ENCODE data around the gene UBE2D1. TPM values are rescaled to one million over a fixed set of nuclear protein-coding genes. Genes with fewer than 3 reads are reported as not detected.

The UBE2D1 gene
- polyA plus RNA-seq, 1 experiment, result 36.1 TPM

DNA sequence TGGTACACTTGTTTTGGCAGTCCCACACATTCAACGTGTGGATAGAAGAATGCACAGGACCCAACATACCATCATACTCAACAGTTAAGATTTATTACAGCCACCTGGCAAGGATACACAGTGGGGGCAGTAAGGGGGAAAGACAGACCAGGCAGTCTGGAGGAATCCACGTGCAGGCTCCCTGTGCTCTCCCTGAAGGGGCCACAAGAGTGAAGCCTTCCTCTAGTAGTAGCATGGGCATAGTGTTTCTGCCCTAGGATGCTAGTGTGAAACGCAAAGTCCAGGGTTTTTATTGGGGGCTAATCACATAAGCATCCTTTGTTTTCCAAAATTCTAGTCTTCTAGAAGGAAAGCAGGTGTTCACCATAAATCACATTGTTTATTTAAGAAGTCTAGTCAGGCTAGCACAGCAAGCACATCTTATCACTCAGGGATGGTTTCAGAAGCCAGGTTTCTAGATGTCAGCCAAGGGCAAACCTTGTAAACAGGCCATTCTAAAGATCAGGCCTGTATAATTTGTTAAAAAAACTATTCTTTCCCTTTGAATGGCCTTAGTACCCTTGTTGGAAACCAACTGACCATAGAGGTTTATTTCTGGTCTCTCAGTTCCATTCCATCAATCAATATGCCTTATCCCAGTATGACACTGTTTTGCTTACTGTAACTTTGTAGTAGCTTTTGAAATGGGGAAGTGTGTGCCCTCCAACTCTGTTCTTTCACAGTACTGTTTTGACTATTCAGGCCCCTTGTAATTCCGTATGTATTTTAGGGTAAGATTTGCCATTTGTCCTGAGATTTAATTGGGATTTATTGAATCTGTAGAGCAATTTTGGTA is 38.0 kb downstream of the UBE2D1 start:
- Histone ChIP-seq H3K27me3 (ENCODE audit: control insufficient read depth, insufficient read depth, low read length) (no peaks in the 10 kb centered on the region), H3K27ac (ENCODE audit: low read depth, low read length) (no peak overlapping the region), H3K9me3 (ENCODE audit: control insufficient read depth, insufficient read depth, low read length) (no peaks in the 10 kb centered on the region), H3K4me3 (ENCODE audit: low read depth, low read length) (no peak overlapping the region)
- DNase-seq (ENCODE audit: low read depth, low spot score), result no peak
- TF ChIP-seq, protein P1, sequence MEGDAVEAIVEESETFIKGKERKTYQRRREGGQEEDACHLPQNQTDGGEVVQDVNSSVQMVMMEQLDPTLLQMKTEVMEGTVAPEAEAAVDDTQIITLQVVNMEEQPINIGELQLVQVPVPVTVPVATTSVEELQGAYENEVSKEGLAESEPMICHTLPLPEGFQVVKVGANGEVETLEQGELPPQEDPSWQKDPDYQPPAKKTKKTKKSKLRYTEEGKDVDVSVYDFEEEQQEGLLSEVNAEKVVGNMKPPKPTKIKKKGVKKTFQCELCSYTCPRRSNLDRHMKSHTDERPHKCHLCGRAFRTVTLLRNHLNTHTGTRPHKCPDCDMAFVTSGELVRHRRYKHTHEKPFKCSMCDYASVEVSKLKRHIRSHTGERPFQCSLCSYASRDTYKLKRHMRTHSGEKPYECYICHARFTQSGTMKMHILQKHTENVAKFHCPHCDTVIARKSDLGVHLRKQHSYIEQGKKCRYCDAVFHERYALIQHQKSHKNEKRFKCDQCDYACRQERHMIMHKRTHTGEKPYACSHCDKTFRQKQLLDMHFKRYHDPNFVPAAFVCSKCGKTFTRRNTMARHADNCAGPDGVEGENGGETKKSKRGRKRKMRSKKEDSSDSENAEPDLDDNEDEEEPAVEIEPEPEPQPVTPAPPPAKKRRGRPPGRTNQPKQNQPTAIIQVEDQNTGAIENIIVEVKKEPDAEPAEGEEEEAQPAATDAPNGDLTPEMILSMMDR (IDR thresholded peaks at IDR 0.05; ENCODE audit: low read depth, low read length), result no peak
- CTCF ChIA-PET, result interaction anchor here (2.4 kb wide), 1 partner anchor 74 kb away, joined by 10 read pairs; no protein-coding TSS in a partner anchor
- POLR2A ChIA-PET, result no interaction called here

DNA sequence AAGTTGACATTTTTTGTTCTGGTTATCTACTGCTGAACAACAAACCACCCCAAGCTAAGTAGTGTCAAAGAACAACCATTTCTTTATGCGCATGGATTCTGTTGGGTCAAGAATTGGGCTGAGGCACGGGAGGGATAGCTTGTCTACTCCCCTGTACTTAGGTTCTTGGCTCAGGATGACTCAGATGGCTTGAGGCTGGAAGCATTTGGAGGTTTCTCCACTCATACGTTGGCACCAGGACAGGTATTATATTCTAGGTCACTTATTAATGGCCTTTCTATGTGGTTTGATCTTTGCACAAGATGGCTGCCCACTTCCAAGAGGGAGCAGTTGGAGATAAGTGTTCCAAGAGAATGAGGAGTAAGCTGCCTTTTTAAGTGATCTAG is 38.6 kb downstream of the UBE2D1 start:
- H3K4me3 ChIP-seq (ENCODE audit: low read depth, low read length), result no peak overlapping the region
- H3K27ac ChIP-seq (ENCODE audit: low read depth, low read length), result no peak overlapping the region
- no peak for DNase-seq (ENCODE audit: low read depth, low spot score)
- POLR2A ChIA-PET, result no interaction called here
- CTCF ChIA-PET, result interaction anchor here (2.4 kb wide), 1 partner anchor 74 kb away, joined by 10 read pairs; no protein-coding TSS in a partner anchor
- H3K9me3 ChIP-seq (ENCODE audit: control insufficient read depth, insufficient read depth, low read length), result no peaks in the 10 kb centered on the region
- TF ChIP-seq, protein P1 (IDR thresholded peaks at IDR 0.05; ENCODE audit: low read depth, low read length), result no peak
- no peaks in the 10 kb centered on the region for H3K27me3 ChIP-seq (ENCODE audit: control insufficient read depth, insufficient read depth, low read length)

DNA sequence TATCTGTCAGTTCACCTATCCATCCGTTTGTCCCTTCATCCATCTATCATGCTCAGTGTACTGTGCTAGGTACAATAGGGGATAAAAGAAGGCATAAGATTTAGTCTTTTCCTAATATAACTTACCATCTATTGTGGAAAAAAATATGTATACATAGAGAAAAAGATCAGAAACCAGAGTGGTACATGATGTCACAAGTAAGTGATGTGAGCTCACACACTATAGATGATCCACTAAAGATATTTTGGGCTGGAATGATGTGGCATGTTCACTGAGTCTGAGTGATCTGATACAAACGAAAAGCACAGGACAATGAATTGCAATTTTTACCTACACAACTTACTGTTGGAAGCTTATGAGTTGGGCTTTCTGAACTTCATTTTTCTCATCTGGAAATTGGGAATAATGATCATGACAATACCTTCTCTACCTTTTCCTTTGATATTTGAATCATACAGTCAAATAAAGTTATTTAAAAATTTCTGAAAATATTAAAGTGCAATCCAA is 47.7 kb downstream of the UBE2D1 start:
- no peaks in the 10 kb centered on the region for H3K27me3 ChIP-seq (ENCODE audit: control insufficient read depth, insufficient read depth, low read length)
- H3K4me3 ChIP-seq (ENCODE audit: low read depth, low read length), result no peak overlapping the region
- H3K9me3 ChIP-seq (ENCODE audit: control insufficient read depth, insufficient read depth, low read length), result peaks cover 3% of the 10 kb centered on the region; the same call in 1 of the 2 replicates
- TF ChIP-seq, protein P1 (IDR thresholded peaks at IDR 0.05; ENCODE audit: low read depth, low read length), result no peak
- ChIA-PET CTCF (interaction anchor here (1.7 to 5.3 kb wide), 2 partner anchors 81 to 83 kb away, joined by 14 to 98 read pairs; no protein-coding TSS in a partner anchor), POLR2A (no interaction called here)
- DNase-seq (ENCODE audit: low read depth, low spot score), result no peak
- no peak overlapping the region for H3K27ac ChIP-seq (ENCODE audit: low read depth, low read length)

DNA sequence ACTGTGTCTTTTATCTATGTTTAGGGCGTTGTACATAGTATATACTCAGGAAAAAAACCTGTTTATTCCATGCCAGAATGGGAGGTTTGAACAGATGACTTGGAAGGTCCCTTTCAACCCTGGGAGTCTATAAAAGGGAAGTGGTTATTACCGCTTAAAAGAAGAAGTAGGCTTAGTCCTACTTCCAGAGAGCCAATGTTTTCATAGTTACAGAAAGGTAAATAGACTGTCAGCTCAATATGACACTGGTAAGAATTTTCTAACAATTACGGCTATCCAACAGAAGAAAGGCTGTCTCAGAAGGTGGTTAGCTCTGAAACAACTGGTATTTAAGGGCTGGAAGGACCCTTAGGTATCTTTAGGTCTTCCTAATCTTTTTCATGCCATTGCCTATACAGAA is 49.3 kb downstream of the UBE2D1 start:
- Histone ChIP-seq H3K4me3 (ENCODE audit: low read depth, low read length) (no peak overlapping the region), H3K9me3 (ENCODE audit: control insufficient read depth, insufficient read depth, low read length) (peaks cover 3% of the 10 kb centered on the region; the same call in 1 of the 2 replicates), H3K27me3 (ENCODE audit: control insufficient read depth, insufficient read depth, low read length) (no peaks in the 10 kb centered on the region), H3K27ac (ENCODE audit: low read depth, low read length) (no peak overlapping the region)
- TF ChIP-seq, protein P1 (IDR thresholded peaks at IDR 0.05; ENCODE audit: low read depth, low read length), result no peak
- POLR2A ChIA-PET, result interaction anchor here (2.5 kb wide), 1 partner anchor 49 kb away, joined by 13 read pairs; the partner anchor contains the start of gene UBE2D1
- CTCF ChIA-PET, result interaction anchor here (0.8 to 5.3 kb wide), 15 partner anchors 9 to 206 kb away, joined by 3 to 98 read pairs (median 5); partner anchors contain the start of gene UBE2D1
- no peak for DNase-seq (ENCODE audit: low read depth, low spot score)

Measured in AG04450 (cell line).